GM12878 (cell line): ENCODE data around the gene SORCS2. TPM values are rescaled to one million over a fixed set of nuclear protein-coding genes. Genes with fewer than 3 reads are reported as not detected.

Source experiments
- ATAC-seq: fragments of 200-7000 bp; cut with Tn5 transposase; 3 replicates; pipeline ENCODE4 v1.9.1; 2020; ENCODE audit warnings: mild to moderate bottlenecking, moderate library complexity
- BruUV-seq: library from RNA; stranded (reverse); fragments of 400-500 nt; replicated peaks from 2 replicates; lab custom pipeline; 2021; lab: Mats Ljungman, UMichigan
- CTCF ChIA-PET: fragments of 300-600 bp; sonication (Branson Sonifier 250); formaldehyde crosslinking; extraction: SDS; loops from one replicate; lab custom pipeline; 2021; ENCODE audit warnings: inconsistent platforms; lab: Yijun Ruan, JAX
- POLR2A ChIA-PET: fragments of 350-600 bp; formaldehyde crosslinking; extraction: SDS; loops from one replicate; lab custom pipeline; 2021; ENCODE audit warnings: inconsistent platforms; lab: Charles Lee
- RAD21 ChIA-PET: fragments of 300-600 bp; sonication (Branson Sonifier 250); formaldehyde crosslinking; loops from one replicate; lab custom pipeline; 2023; ENCODE audit warnings: antibody characterized with exemption; ENCODE audit not compliant: unreplicated experiment; lab: Charles Lee
- SMC1A ChIA-PET: fragments of 300-600 bp; sonication (Branson Sonifier 250); formaldehyde crosslinking; loops from one replicate; lab custom pipeline; 2023; ENCODE audit not compliant: unreplicated experiment, uncharacterized antibody; lab: Charles Lee
- DNase-seq: peaks from one replicate; pipeline ENCODE4 v3.0.0-alpha.2; 2011; ENCODE audit warnings: low read depth, low spot score
- FAIRE-seq: peaks from 3 replicates; lab custom pipeline; 2011; peaks lifted over from hg19 to GRCh38; lab: Jason Lieb, UNC
- H2AFZ ChIP-seq: 2 replicates; pipeline ENCODE4 v1.6.0; 2011; ENCODE audit warnings: low read depth, low read length, control low read depth; ENCODE audit not compliant: control insufficient read depth
- H3K27ac ChIP-seq: 2 replicates; pipeline ENCODE4 v1.5.1; 2011; ENCODE audit warnings: control low read depth; ENCODE audit not compliant: control insufficient read depth, insufficient read depth
- H3K27me3 ChIP-seq, 2 experiments: replicated peaks in 1 of 2; 2 replicates each; pipeline versions ENCODE4 v1.6.0 to v1.6.1; 2011; ENCODE audit warnings: low read length in 1 of 2; ENCODE audit not compliant: control insufficient read depth in 2 of 2, insufficient read depth in 2 of 2
- H3K36me3 ChIP-seq, 2 experiments: 2 replicates each; pipeline ENCODE4 v1.5.1; 2011; ENCODE audit warnings: low read length in 1 of 2; ENCODE audit not compliant: control insufficient read depth in 2 of 2, insufficient read depth in 2 of 2
- H3K4me1 ChIP-seq: 2 replicates; pipeline ENCODE4 v1.6.1; 2011; ENCODE audit warnings: mild to moderate bottlenecking, low read length, moderate library complexity, mixed read lengths; ENCODE audit not compliant: control insufficient read depth, insufficient read depth
- H3K4me2 ChIP-seq: 2 replicates; pipeline ENCODE4 v1.6.0; 2011; ENCODE audit warnings: control low read depth; ENCODE audit not compliant: control insufficient read depth, insufficient read depth
- H3K4me3 ChIP-seq: fragments of 200-600 bp; sonication (generic); 2 replicates; pipeline ENCODE4 v1.5.1; 2016
- H3K79me2 ChIP-seq: 2 replicates; pipeline ENCODE4 v1.6.0; 2011; ENCODE audit warnings: low read length; ENCODE audit not compliant: control insufficient read depth, insufficient read depth
- H3K9ac ChIP-seq: 2 replicates; pipeline ENCODE4 v1.8.0; 2011; ENCODE audit warnings: low read length, control low read depth, mixed read lengths; ENCODE audit not compliant: control insufficient read depth, insufficient read depth
- H3K9me3 ChIP-seq: replicated peaks from 3 replicates; pipeline ENCODE4 v1.5.1; 2011; ENCODE audit warnings: mild to moderate bottlenecking, low read length; ENCODE audit not compliant: control insufficient read depth, insufficient read depth
- H4K20me1 ChIP-seq: 2 replicates; pipeline ENCODE4 v1.6.0; 2011; ENCODE audit not compliant: control insufficient read depth, insufficient read depth
- ATF2 ChIP-seq: IDR thresholded peaks from 2 replicates; pipeline ENCODE4 v1.6.1; 2012; ENCODE audit warnings: low read length, inconsistent platforms
- CBFB ChIP-seq: IDR thresholded peaks from 2 replicates; pipeline ENCODE4 v1.6.1; 2016; ENCODE audit warnings: antibody characterized with exemption, low read depth
- CREB1 ChIP-seq: IDR thresholded peaks from 2 replicates; pipeline ENCODE4 v1.6.1; 2012; ENCODE audit warnings: low read depth, mild to moderate bottlenecking, inconsistent platforms
- E4F1 ChIP-seq: fragments of 450-650 bp; IDR thresholded peaks from 2 replicates; pipeline ENCODE4 v1.6.1; 2018; ENCODE audit warnings: borderline replicate concordance, mild to moderate bottlenecking; ENCODE audit not compliant: partially characterized antibody
- MYB ChIP-seq: fragments of 150-350 bp; IDR thresholded peaks from 2 replicates; pipeline ENCODE4 v1.6.1; 2014; ENCODE audit warnings: mild to moderate bottlenecking, low read depth, low read length, borderline replicate concordance
- NFIC ChIP-seq: IDR thresholded peaks from 2 replicates; pipeline ENCODE4 v1.6.1; 2012; ENCODE audit warnings: low read depth, mild to moderate bottlenecking, inconsistent platforms, low read length, moderate library complexity
- NFYB ChIP-seq: IDR thresholded peaks from 2 replicates; pipeline ENCODE4 v1.6.1; 2011; ENCODE audit warnings: low read depth, mild to moderate bottlenecking, low read length, improper control_type of control experiment, moderate library complexity; ENCODE audit not compliant: insufficient read depth
- PML ChIP-seq: IDR thresholded peaks from 2 replicates; pipeline ENCODE4 v1.6.1; 2012; ENCODE audit warnings: low read length, inconsistent platforms
- TBL1XR1 ChIP-seq: IDR thresholded peaks from 2 replicates; pipeline ENCODE4 v1.6.1; 2012; ENCODE audit warnings: low read depth, low read length, improper control_type of control experiment
- WGBS: methylation state at CpG from one replicate; pipeline ENCODE4 v1.1.6; 2016; ENCODE audit warnings: low lambda C conversion rate; ENCODE audit not compliant: insufficient replicate concordance, insufficient coverage; ENCODE audit errors: missing lambda C conversion rate; 5-methylcytosine and 5-hydroxymethylcytosine counted together
- in situ Hi-C: fragments of 300-500 bp; cut with MboI; formaldehyde crosslinking; loops from 9 replicates; pipeline ENCODE4 v1.14.3; 2018; ENCODE audit warnings: mixed read lengths
- intact Hi-C: fragments of 100-400 bp; cut with micrococcal nuclease; formaldehyde crosslinking; loops from one replicate; pipeline ENCODE4 v1.14.2; 2022; ENCODE audit not compliant: unreplicated experiment
- polyA plus RNA-seq, 11 experiments: library from polyadenylated mRNA; depleted of rRNA in 4 of 11; unstranded in 6 of 11; stranded (reverse) in 5 of 11; fragments of >200 nt; fragmentation: Nextera tagmentation in 4 of 11; fragmentation: Illumina TruSeq in 1 of 11; extraction: Ambion mirVana in 4 of 11; extraction: Trizol in 1 of 11; gene quantifications; 1 replicate in 1 of 11; 2 replicates in 10 of 11; pipeline versions ENCODE4 v1.2.1 to v1.2.3, GENCODE V29; 2011 to 2016; ENCODE audit warnings: inconsistent platforms in 2 of 11, missing spikeins in 2 of 11, low read depth in 1 of 11
- total RNA-seq, 4 experiments: library from RNA; depleted of rRNA in 3 of 4; stranded (reverse); fragments of >200 nt in 3 of 4; fragmentation: Illumina TruSeq in 1 of 4; extraction: Trizol in 1 of 4; gene quantifications; 2 replicates each; pipeline versions ENCODE4 v1.2.1 to v1.2.3, GENCODE V29; 2013 to 2021
- TF ChIP-seq, protein P1 (sequence below): fragments of 450-650 bp; IDR thresholded peaks from 2 replicates; pipeline ENCODE4 v1.6.1; 2017; ENCODE audit warnings: antibody characterized with exemption, mild to moderate bottlenecking, moderate library complexity

Gene SORCS2
- total and polyA plus RNA-seq, 10 of the 15 experiments (the other 5 are each of a cell fraction or from before 2014, with no cell fraction given) = 0.01 to 0.15 (median 0.05) TPM; not detected in 5

- Histone ChIP-seq H3K27me3 (no peaks in the 10 kb centered on the region; a peak in 2 of 4 replicates), H3K36me3 (no peaks in the 10 kb centered on the region), H3K27ac (no peak overlapping the region), H3K4me3 (no peak overlapping the region), H3K9ac (no peak overlapping the region), H3K79me2 (no peaks in the 10 kb centered on the region), H4K20me1 (no peaks in the 10 kb centered on the region), H3K4me1 (no peaks in the 10 kb centered on the region), H3K4me2 (no peak overlapping the region), H2AFZ (no peak overlapping the region), H3K9me3 (no peaks in the 10 kb centered on the region)
- ATAC-seq (no peak), FAIRE-seq (no peak), DNase-seq (no peak)
- ChIA-PET CTCF (no interaction called here), POLR2A (no interaction called here), RAD21 (no interaction called here), SMC1A (no interaction called here)
- WGBS = 7% methylated on average over 8 of the region's 8 CpGs
- in situ Hi-C loops (no loop called here), intact Hi-C loops (no loop called here)
- no TSS peak for BruUV-seq
- TF ChIP-seq NFYB = no peak
- TF ChIP-seq TBL1XR1 = no peak
- TF ChIP-seq PML = no peak
- no peak for TF ChIP-seq ATF2
- no peak for TF ChIP-seq E4F1
- TF ChIP-seq NFIC = no peak
- TF ChIP-seq CBFB = no peak
- TF ChIP-seq, protein P1, sequence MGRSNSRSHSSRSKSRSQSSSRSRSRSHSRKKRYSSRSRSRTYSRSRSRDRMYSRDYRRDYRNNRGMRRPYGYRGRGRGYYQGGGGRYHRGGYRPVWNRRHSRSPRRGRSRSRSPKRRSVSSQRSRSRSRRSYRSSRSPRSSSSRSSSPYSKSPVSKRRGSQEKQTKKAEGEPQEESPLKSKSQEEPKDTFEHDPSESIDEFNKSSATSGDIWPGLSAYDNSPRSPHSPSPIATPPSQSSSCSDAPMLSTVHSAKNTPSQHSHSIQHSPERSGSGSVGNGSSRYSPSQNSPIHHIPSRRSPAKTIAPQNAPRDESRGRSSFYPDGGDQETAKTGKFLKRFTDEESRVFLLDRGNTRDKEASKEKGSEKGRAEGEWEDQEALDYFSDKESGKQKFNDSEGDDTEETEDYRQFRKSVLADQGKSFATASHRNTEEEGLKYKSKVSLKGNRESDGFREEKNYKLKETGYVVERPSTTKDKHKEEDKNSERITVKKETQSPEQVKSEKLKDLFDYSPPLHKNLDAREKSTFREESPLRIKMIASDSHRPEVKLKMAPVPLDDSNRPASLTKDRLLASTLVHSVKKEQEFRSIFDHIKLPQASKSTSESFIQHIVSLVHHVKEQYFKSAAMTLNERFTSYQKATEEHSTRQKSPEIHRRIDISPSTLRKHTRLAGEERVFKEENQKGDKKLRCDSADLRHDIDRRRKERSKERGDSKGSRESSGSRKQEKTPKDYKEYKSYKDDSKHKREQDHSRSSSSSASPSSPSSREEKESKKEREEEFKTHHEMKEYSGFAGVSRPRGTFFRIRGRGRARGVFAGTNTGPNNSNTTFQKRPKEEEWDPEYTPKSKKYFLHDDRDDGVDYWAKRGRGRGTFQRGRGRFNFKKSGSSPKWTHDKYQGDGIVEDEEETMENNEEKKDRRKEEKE = no peak
- no peak for TF ChIP-seq CREB1
- no peak for TF ChIP-seq MYB
Observed at GRCh38 chr4:7652451-7652881, 460.1 kb downstream of the SORCS2 start.
